ENCODE results near the gene PJVK.
A peak's percentile ranks its signal among the peaks of the same experiment; 100 is the strongest.
"Not testable (repeated sequence)": the region's sequence is repeated elsewhere in the genome, so short reads cannot be mapped to it uniquely, and the experiment has no call there.

PJVK gene

GRCh38 chr2:178429336-178429735, 21.8 kb upstream of the PJVK start:
- no peak for DNase-seq (ENCODE audit: low spot score)

GRCh38 chr2:178436662-178437061, 14.5 kb upstream of the PJVK start:
- no peak for DNase-seq (ENCODE audit: low spot score)

- no peak for DNase-seq (ENCODE audit: low spot score)
Measured at GRCh38 chr2:178441426-178441825, 9.8 kb upstream of the PJVK start.

GRCh38 chr2:178448968-178449661, 2.1 kb upstream of the PJVK start:
- no peak for DNase-seq (ENCODE audit: low spot score)

- DNase-seq (ENCODE audit: low spot score): peak; percentile 16
Measured at GRCh38 chr2:178449700-178450523, 1.3 kb upstream of the PJVK start.

- no peak for DNase-seq (ENCODE audit: low spot score)
Measured at GRCh38 chr2:178450524-178450773, 729 bp upstream of the PJVK start.

GRCh38 chr2:178452334-178452733, 1.2 kb downstream of the PJVK start:
- no peak for DNase-seq (ENCODE audit: low spot score)

GRCh38 chr2:178452870-178453269, 1.7 kb downstream of the PJVK start:
- no peak for DNase-seq (ENCODE audit: low spot score)

GRCh38 chr2:178455947-178456346, 4.8 kb downstream of the PJVK start:
- DNase-seq (ENCODE audit: low spot score): no peak

GRCh38 chr2:178457390-178457886, 6.3 kb downstream of the PJVK start:
- no peak for DNase-seq (ENCODE audit: low spot score)

GRCh38 chr2:178469219-178469849, 18.2 kb downstream of the PJVK start:
- DNase-seq (ENCODE audit: low spot score): no peak

- not testable (repeated sequence) for DNase-seq (ENCODE audit: low spot score)
Measured at GRCh38 chr2:178471313-178471712, 20.1 kb downstream of the PJVK start.

GRCh38 chr2:178473373-178473772, 22.2 kb downstream of the PJVK start:
- DNase-seq (ENCODE audit: low spot score): no peak

- no peak for DNase-seq (ENCODE audit: low spot score)
Measured at GRCh38 chr2:178473931-178474330, 22.8 kb downstream of the PJVK start.

GRCh38 chr2:178474560-178474959, 23.4 kb downstream of the PJVK start:
- no peak for DNase-seq (ENCODE audit: low spot score)

GRCh38 chr2:178476477-178476876, 25.3 kb downstream of the PJVK start:
- DNase-seq (ENCODE audit: low spot score): no peak

GRCh38 chr2:178477443-178478129, 26.4 kb downstream of the PJVK start:
- DNase-seq (ENCODE audit: low spot score): no peak

GRCh38 chr2:178478130-178478438, 26.9 kb downstream of the PJVK start:
- no peak for DNase-seq (ENCODE audit: low spot score)

- DNase-seq (ENCODE audit: low spot score): peak; percentile 95
Measured at GRCh38 chr2:178478439-178479274, 27.5 kb downstream of the PJVK start, which contains the start of gene FKBP7. FKBP7 (minus strand) TSS chr2:178478600; CDS start chr2:178478499, 101 bp downstream.

- no peak for DNase-seq (ENCODE audit: low spot score)
Measured at GRCh38 chr2:178479275-178479616, 28.1 kb downstream of the PJVK start.

GRCh38 chr2:178479758-178480226, 28.6 kb downstream of the PJVK start:
- no peak for DNase-seq (ENCODE audit: low spot score)

All from Ammon's horn (tissue), 1 donor.